ENCODE data around the gene PTPN11. TPM values are rescaled to one million over a fixed set of nuclear protein-coding genes. Genes with fewer than 3 reads are reported as not detected.

The PTPN11 gene
- polyA plus RNA-seq, 1 donor from 2014 or later: 92.5 TPM

GRCh38 chr12:112418273-112418607, 507 bp upstream of the PTPN11 start:
- Histone ChIP-seq H3K36me3 (ENCODE audit: insufficient read depth, low read length) (no peaks in the 10 kb centered on the region), H3K9me3 (ENCODE audit: low read length) (no peaks in the 10 kb centered on the region), H3K4me3 (ENCODE audit: low read length) (peak overlapping the region; percentile 99), H3K27ac (ENCODE audit: low read length) (peak overlapping the region; percentile 97), H4K20me1 (ENCODE audit: insufficient read depth) (no peaks in the 10 kb centered on the region), H3K27me3 (ENCODE audit: insufficient read depth, low read depth, low read length) (no peaks in the 10 kb centered on the region), H3F3A (ENCODE audit: insufficient read depth, low read length, poor library complexity, severe bottlenecking) (no peaks in the 10 kb centered on the region), H3K9me2 (ENCODE audit: insufficient read depth, low read length) (no peaks in the 10 kb centered on the region), H3K4me2 (ENCODE audit: low read length) (peak overlapping the region; percentile 42), H3K79me2 (replicated peaks; ENCODE audit: insufficient read depth, low read length) (peaks cover 30% of the 10 kb centered on the region), H2AFZ (ENCODE audit: low read depth, low read length) (peak overlapping the region; percentile 98), H3K9ac (ENCODE audit: low read length) (peak overlapping the region; percentile 95)
- TF ChIP-seq SMC3 (conservative IDR thresholded peaks at IDR 0.05; ENCODE audit: poor library complexity): no peak
- TF ChIP-seq REST (IDR thresholded peaks at IDR 0.05; ENCODE audit: borderline replicate concordance): no peak
- no peak for TF ChIP-seq TAF1 (IDR thresholded peaks at IDR 0.05; ENCODE audit: low read depth)
- no peak for TF ChIP-seq RAD21 (conservative IDR thresholded peaks at IDR 0.05)
- TF ChIP-seq MXI1 (conservative IDR thresholded peaks at IDR 0.05; ENCODE audit: poor library complexity, severe bottlenecking): no peak
- TF ChIP-seq POLR2AphosphoS5 (IDR thresholded peaks at IDR 0.05): no peak
- TF ChIP-seq EP300 (conservative IDR thresholded peaks at IDR 0.05; ENCODE audit: poor library complexity, severe bottlenecking): no peak
- TF ChIP-seq EZH2 (IDR thresholded peaks at IDR 0.05; ENCODE audit: borderline replicate concordance, insufficient read depth, low read length, poor library complexity, severe bottlenecking): no peak
- no peak for TF ChIP-seq CTCF (IDR thresholded peaks at IDR 0.05; ENCODE audit: poor library complexity, severe bottlenecking)

- no peaks in the 10 kb centered on the region for H4K20me1 ChIP-seq (ENCODE audit: insufficient read depth)
- peak overlapping the region; percentile 97 for H3K27ac ChIP-seq (ENCODE audit: low read length)
Measured at GRCh38 chr12:112419297-112420133, 768 bp downstream of the PTPN11 start.

More at GRCh38 chr12:112419297-112420133, 768 bp downstream of the PTPN11 start:
- Histone ChIP-seq H3K4me2 (ENCODE audit: low read length) (peak overlapping the region; percentile 69), H3K27me3 (ENCODE audit: insufficient read depth, low read depth, low read length) (no peaks in the 10 kb centered on the region), H3F3A (ENCODE audit: insufficient read depth, low read length, poor library complexity, severe bottlenecking) (no peaks in the 10 kb centered on the region), H3K9me3 (ENCODE audit: low read length) (no peaks in the 10 kb centered on the region), H3K79me2 (replicated peaks; ENCODE audit: insufficient read depth, low read length) (peaks cover 38% of the 10 kb centered on the region), H3K36me3 (ENCODE audit: insufficient read depth, low read length) (no peaks in the 10 kb centered on the region), H3K4me3 (ENCODE audit: low read length) (peak overlapping the region; percentile 99), H2AFZ (ENCODE audit: low read depth, low read length) (no peak overlapping the region), H3K9ac (ENCODE audit: low read length) (peak overlapping the region; percentile 95), H3K9me2 (ENCODE audit: insufficient read depth, low read length) (no peaks in the 10 kb centered on the region)
- peak; percentile 18 for TF ChIP-seq CTCF (IDR thresholded peaks at IDR 0.05; ENCODE audit: poor library complexity, severe bottlenecking)
- no peak for TF ChIP-seq POLR2AphosphoS5 (IDR thresholded peaks at IDR 0.05)
